Cardiac muscle cell (in vitro differentiated cells and primary cell): Measurements from ENCODE around the gene HOXD8. TPM values are rescaled to one million over a fixed set of nuclear protein-coding genes. Genes with fewer than 3 reads are reported as not detected.
A peak's percentile ranks its signal among the peaks of the same experiment; 100 is the strongest.

Experiments used
- DNase-seq, 2 donors: peaks; one replicate each; pipeline versions ENCODE4 v3.0.0 to v3.0.0-alpha.2; 2010 to 2017; ENCODE audit warnings: low read depth in 1 of 2, low spot score in 1 of 2
- H3K27ac ChIP-seq: fragments of 200-600 bp; sonication (generic); 2 replicates; pipeline ENCODE4 v1.5.1; 2016
- H3K27me3 ChIP-seq: fragments of 200-600 bp; sonication (generic); 2 replicates; pipeline ENCODE4 v1.6.0; 2016; ENCODE audit warnings: control low read depth
- H3K36me3 ChIP-seq: fragments of 200-600 bp; sonication (generic); 2 replicates; pipeline ENCODE4 v1.5.1; 2016; ENCODE audit warnings: control low read depth
- H3K4me1 ChIP-seq: fragments of 200-600 bp; sonication (generic); 2 replicates; pipeline ENCODE4 v1.8.1; 2017; ENCODE audit warnings: low read depth, mild to moderate bottlenecking, mixed run types
- H3K4me3 ChIP-seq: fragments of 200-600 bp; sonication (generic); 2 replicates; pipeline ENCODE4 v1.5.1; 2016; ENCODE audit warnings: mild to moderate bottlenecking
- H3K9me3 ChIP-seq: fragments of 200-600 bp; sonication (generic); 2 replicates; pipeline ENCODE4 v1.5.1; 2017; ENCODE audit warnings: low read depth, mild to moderate bottlenecking, control low read depth
- polyA plus RNA-seq: library from polyadenylated mRNA; unstranded; fragments of >200 nt; fragmentation: Nextera tagmentation; extraction: Ambion mirVana; gene quantifications from 2 replicates; pipeline ENCODE4 v1.2.1, GENCODE V29; 2016
- total RNA-seq: library from RNA; depleted of rRNA; stranded (reverse); fragments of >200 nt; gene quantifications from 2 replicates; pipeline ENCODE4 v1.2.3, GENCODE V29; 2016
- TF ChIP-seq, protein P1 (sequence below): IDR thresholded peaks from 2 replicates; pipeline ENCODE4 v1.5.1; 2012; ENCODE audit warnings: low read depth, mild to moderate bottlenecking, low read length

HOXD8 gene
- total and polyA plus RNA-seq, 2 experiments from 2014 or later, result not detected

GRCh38 chr2:176082525-176082823 lies 47.0 kb upstream of the HOXD8 start:
- no peak for DNase-seq
- Histone ChIP-seq H3K9me3 (no peaks in the 10 kb centered on the region), H3K27ac (no peak overlapping the region), H3K27me3 (peaks cover 100% of the 10 kb centered on the region), H3K36me3 (no peaks in the 10 kb centered on the region), H3K4me3 (no peak overlapping the region), H3K4me1 (peaks cover 11% of the 10 kb centered on the region)
- TF ChIP-seq, protein P1, sequence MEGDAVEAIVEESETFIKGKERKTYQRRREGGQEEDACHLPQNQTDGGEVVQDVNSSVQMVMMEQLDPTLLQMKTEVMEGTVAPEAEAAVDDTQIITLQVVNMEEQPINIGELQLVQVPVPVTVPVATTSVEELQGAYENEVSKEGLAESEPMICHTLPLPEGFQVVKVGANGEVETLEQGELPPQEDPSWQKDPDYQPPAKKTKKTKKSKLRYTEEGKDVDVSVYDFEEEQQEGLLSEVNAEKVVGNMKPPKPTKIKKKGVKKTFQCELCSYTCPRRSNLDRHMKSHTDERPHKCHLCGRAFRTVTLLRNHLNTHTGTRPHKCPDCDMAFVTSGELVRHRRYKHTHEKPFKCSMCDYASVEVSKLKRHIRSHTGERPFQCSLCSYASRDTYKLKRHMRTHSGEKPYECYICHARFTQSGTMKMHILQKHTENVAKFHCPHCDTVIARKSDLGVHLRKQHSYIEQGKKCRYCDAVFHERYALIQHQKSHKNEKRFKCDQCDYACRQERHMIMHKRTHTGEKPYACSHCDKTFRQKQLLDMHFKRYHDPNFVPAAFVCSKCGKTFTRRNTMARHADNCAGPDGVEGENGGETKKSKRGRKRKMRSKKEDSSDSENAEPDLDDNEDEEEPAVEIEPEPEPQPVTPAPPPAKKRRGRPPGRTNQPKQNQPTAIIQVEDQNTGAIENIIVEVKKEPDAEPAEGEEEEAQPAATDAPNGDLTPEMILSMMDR, result no peak

DNA sequence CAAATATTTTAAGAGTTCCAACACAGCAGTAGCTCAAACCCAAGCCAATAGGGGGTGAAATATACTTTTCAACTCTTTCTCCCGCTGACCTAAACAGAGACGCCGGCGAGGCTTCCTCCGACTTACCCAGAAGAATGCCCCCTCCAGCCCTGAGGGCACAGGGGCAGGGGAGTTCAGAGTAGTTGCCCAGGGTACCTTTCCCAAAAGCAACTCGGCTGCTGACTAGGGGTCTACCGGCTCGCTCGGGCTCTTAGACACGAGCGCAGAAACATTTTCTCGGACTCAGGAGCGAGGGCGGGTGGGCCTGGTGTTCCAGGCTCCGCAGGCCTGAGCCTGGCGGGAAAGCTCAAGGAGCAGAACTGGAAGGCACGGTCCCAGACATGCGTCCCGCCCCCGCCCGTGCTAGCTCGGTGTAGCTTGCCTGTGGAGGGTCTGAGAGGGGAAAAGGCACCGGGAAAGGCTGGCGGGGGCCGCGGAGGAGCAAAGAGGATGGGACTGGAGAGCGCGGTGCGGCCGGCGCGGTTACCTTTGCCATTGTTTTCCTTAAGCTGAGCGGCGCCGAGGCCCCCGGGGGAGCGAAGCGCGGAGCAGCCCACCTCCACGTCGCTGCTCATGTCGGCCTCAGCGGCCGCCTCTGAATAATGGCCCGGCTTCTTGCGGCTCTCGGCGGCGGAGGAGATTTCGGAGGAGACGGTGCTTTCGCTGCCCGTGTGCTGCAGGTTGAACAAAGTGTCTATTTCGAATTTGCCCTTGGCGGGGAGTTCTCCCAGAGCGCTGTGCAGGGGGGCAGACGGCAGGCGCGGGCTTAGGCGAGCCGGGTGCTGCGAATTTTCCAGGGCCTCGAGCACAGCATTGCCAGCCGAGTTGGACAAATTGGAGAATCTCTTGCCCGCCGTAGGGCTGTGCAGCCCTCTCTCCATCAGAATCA lies 46.4 kb upstream of the HOXD8 start:
- H3K9me3 ChIP-seq, result no peaks in the 10 kb centered on the region
- no peak overlapping the region for H3K27ac ChIP-seq
- H3K4me1 ChIP-seq, result peaks cover 11% of the 10 kb centered on the region
- peak overlapping the region; percentile 11 for H3K4me3 ChIP-seq
- H3K36me3 ChIP-seq, result no peaks in the 10 kb centered on the region
- TF ChIP-seq, protein P1, result no peak
- H3K27me3 ChIP-seq, result peaks cover 100% of the 10 kb centered on the region
- peak in 1 of 2 donors; percentile 47 for DNase-seq

- H3K9me3 ChIP-seq, result no peaks in the 10 kb centered on the region
- peak within 1 kb of the TSS; percentile 11 for H3K4me3 ChIP-seq
- H3K27me3 ChIP-seq, result peaks cover 100% of the 10 kb centered on the region
- H3K4me1 ChIP-seq, result peaks cover 8% of the 10 kb centered on the region
- DNase-seq, result no peak
- no peak within 1 kb of the TSS for H3K27ac ChIP-seq
- TF ChIP-seq, protein P1, result no peak
- no peaks in the 10 kb centered on the region for H3K36me3 ChIP-seq
Measured at GRCh38 chr2:176083796-176084261, 45.7 kb upstream of the HOXD8 start, which contains the start of gene EVX2. Gene EVX2, minus strand, starts transcription at chr2:176083962. Its CDS starts 186 bp downstream, at chr2:176083776.

GRCh38 chr2:176084611-176085119 lies 44.8 kb upstream of the HOXD8 start:
- no peak overlapping the region for H3K27ac ChIP-seq
- peaks cover 100% of the 10 kb centered on the region for H3K27me3 ChIP-seq
- H3K9me3 ChIP-seq, result no peaks in the 10 kb centered on the region
- H3K4me3 ChIP-seq, result no peak overlapping the region
- H3K36me3 ChIP-seq, result no peaks in the 10 kb centered on the region
- H3K4me1 ChIP-seq, result peaks cover 8% of the 10 kb centered on the region
- no peak for DNase-seq
- TF ChIP-seq, protein P1, result no peak

DNA sequence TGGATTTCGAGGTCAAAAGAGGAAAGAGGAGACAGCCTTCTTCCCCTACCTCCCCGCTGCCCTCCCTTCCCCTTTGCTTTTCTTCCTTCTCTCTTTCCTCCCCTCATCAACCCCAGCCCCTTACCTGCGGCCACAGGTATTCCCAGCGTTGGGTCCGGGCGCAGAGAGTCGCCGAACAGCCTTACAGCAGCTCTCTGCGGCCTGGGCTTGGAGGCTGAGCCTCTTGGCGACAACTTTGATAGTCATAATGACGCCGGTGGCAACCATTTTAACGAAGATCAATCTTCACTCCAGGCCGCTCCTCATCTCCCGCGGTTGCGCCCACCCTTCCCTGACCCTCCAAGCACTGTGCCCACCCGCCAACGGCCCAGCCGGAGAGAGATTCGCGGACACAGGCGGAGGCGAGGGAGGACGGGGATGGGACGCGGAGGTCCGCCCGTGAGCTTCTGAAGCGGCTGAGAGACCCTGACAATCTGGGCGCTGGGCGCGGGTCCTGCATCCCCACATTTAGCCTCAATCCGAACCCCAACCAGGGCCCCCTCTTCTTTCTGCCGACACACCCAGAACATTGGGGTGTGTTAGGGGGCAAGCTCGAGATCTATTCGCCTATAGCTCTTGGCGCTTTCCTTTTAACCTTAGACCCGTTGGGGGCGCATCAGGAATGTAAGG lies 44.3 kb upstream of the HOXD8 start:
- no peak for DNase-seq

More for the DNA sequence above, 44.3 kb upstream of the HOXD8 start:
- H3K27me3 ChIP-seq, result peaks cover 100% of the 10 kb centered on the region
- no peaks in the 10 kb centered on the region for H3K36me3 ChIP-seq
- H3K27ac ChIP-seq, result no peak overlapping the region
- TF ChIP-seq, protein P1, result no peak
- peak overlapping the region; percentile 25 for H3K4me3 ChIP-seq
- peaks cover 8% of the 10 kb centered on the region for H3K4me1 ChIP-seq
- no peaks in the 10 kb centered on the region for H3K9me3 ChIP-seq
